Stimulated activated CD8-positive, alpha-beta memory T cell treated with anti-CD3 and anti-CD28 coated beads, Interleukin-15, amount 100 ng/mL, for 4 hours (primary cell): Measurements from ENCODE around the gene CORO2B.

Experiments used
- DNase-seq, 2 donors: peaks; one replicate each; pipeline ENCODE4 v3.0.0-alpha.2; 2020; ENCODE audit warnings: low read depth in 2 of 2

Gene CORO2B

DNA sequence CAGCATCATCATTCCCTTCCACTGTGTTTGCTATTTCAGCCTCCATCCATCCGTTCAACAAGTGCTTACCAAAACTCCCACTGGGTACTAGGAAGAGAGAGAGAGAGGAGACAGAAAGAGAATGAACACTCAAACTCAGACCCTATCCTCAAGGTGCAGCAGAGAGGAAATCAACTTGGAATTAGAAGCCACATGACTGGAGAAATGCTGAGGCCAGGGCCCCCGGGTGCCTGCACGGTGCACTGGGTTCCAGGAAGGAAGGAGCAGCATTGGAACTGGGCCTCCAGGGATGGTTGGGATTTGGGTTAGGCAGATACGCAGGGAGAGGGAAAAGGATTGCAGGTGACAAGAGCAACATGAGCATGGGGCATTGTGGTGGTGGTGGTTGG lies 30.0 kb downstream of the CORO2B start:
- no peak for DNase-seq

DNA sequence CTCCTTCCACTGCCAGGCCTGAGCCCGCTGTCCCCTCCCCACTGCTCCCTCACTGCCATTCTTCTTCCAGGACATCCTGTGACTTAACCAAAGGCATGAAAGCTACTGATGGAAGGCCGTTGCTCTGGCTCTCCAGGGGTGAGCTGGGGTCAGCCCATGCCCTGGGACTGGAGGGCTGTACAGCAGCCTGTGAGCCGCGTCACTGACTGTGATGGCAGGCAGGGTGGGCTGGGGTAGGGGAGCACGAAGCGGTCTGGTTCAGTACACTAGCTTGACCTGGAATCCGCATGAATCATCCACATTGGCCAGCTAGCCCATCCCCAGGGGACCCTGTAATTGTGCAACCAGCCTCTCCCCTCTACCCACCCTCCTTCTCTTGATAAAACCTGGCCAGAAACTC lies 30.8 kb downstream of the CORO2B start:
- no peak for DNase-seq

DNA sequence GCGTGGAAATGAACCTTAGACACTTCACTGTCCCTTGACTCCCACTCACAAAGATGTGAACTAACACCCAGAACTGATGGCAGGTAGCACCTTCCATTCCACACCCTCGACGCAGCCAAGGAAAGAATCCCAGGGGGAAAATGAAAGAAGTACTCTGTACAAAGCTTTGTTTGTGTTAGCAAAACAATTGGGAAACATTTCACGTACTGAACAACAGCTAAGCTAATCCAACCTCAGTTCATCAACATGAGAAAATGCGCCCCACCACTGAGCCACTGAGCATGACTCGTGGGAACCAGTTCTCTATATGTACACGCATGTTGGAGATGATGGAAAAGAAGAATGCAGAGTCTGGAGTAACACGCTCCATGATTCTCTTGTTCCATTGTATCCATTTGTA lies 32.0 kb downstream of the CORO2B start:
- DNase-seq, result no peak

DNA sequence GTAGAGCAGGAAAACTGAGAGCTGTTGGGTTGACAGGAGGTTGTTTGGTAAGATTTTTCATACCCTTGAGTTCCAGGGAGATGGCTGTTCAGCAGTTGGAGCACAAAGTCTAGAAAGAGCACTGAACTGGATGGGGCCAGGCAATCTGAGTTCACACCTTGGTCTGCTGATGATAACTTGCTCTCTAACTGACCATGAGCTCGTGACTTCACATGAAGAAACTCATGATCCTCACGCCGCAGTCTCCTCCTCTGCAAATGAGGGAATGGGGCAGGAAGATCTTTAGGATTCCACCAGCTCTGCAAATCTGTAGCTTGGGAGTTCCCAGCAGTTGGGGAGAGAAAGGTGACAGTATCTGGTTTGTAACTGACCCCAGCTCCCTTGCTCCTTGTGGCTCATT lies 33.7 kb downstream of the CORO2B start:
- DNase-seq, result no peak

DNA sequence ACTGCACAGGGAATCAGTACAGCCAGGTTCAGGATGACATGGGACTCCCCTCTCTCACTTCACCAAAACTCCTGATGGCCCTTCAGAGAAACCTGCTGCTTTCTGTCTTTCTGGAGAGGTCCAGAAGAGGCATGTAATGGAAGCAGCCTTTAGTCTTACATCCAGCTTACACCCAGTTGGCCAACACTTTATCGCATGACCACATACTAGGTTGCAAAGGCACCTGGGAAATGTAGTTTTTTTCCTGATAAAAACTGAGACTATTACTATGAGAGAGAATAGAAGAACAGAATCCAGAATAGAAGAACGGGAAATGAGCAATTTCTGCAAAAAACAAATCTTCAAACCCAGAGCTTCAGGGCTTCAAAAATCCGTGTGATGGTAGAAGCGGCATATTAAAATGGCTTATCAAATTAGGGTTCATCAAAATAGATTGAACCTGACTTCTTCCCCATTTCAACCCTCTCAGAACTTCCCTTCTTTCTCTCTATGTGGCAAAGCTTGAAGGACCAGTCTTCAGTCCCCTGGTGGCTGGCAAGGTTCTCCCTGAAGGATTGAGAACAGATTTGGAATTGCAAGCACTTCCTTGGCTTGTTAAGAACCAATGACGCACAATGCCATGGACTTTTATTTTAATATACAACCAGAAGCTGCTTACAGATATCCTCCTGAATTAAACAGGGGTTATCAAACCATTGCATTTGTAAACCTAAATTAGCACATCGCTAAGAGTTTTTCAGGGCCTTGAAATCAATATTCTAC lies 34.4 kb downstream of the CORO2B start:
- no peak for DNase-seq

DNA sequence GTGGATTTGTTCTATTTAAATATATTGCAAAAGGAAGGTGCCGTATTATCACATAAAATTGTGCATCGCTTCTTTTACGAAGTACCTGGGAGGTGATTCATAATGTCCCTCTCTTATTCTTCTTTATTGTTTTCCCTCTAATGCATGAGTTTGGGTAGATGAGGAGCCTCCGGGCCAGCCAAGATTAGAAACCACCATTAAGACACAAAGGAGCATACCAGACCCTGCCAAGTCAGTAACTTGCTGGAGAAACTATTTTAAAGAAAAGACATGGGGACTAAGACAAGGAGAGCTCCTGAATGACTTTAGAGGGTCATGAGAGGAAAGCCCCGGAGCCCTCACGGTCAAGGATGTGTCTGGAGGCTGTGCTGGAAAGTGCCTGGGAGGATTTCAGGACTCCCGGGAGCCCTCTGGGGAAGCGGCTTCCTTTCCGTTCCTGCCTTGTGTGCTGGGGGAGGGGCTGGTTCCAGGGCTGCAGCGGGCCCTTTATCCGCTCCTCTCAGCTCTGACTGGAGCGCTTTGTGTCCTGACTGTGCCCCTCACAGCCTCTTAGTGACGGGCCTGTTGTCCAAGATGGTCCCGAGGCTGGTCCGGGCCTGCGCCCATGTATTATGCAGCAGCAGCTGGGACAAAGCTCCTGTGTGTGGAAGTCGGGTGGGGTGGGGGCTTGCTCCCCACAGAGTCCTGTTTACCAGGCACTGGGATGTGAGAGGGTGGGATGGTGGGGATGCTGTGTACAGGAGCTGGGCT lies 35.7 kb downstream of the CORO2B start:
- no peak for DNase-seq

DNA sequence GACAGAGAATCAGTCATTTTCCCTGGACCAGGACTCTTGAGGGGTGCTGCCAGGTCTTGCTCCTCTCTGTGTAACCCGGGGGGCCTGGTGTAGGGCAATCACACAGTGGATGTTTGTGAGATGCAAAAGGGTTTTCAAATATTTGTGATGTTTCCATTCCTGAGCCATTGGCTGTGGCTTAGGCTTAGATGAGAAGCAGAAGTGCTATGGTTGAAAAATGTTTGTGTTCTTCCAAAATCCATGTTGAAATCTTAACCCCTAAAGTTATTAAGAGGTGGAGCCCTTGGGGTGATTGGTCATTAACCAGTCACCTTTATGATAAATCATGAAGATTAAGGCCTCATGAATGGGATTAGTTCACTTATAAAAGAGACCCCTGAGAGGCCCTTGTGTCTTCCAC lies 36.5 kb downstream of the CORO2B start:
- no peak for DNase-seq

DNA sequence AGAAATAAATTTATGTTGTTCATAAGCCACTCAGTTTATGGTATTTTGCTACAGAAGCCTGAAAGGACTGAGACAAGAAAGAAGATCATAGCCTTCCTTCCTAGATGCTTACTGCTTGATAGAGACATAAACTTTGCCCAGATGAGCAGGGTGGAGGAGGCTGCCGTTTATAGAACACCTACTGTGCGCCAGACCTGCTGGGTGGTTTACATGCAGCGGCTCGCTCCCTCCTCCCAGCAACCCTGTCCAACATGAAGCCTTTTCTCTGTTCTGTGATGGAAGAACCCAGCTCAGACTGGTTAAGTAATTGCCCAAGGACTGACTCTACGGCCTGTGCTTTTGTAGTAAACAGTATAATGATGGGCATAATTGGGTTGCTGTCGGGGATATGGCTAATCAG lies 37.0 kb downstream of the CORO2B start:
- no peak for DNase-seq

DNA sequence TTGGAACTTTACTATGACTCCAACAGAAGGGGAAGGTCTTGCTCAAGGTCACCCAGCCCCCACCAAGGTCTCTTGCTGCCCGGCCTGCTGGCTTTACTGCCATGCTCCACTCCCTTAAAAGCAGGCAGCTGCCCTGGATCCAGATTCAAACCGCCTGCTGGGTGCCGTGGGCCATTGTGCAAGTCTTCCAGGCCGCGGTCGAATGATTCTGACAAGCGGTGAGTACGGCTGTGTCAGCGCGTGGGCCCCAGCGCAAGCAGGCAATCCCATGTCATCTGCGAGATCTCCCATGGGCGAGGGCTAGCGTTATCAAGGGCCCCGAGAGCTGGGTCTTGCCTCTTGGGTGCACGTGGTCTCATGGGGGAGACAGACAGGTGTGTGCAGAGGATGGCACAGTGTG lies 37.6 kb downstream of the CORO2B start:
- no peak for DNase-seq

DNA sequence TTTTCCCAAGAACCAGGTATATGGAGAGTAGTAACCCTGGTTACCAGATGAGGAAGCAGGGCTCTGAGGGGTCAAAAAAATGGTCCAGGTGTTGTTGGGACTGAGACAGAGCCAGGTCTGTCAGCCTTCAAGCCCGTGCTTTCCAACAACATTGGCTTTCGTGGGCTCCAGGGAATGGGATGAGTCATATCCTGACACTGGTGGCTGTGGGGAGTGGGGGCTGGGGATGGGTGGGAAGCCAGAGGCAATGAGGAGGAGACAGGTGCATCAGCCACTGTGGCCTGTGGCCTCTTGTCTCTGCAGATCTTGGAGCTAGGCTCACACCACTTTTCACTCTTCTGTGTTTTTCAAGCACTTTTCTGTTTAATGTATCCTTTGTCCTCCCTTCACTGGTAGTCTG lies 38.2 kb downstream of the CORO2B start:
- DNase-seq, result no peak

DNA sequence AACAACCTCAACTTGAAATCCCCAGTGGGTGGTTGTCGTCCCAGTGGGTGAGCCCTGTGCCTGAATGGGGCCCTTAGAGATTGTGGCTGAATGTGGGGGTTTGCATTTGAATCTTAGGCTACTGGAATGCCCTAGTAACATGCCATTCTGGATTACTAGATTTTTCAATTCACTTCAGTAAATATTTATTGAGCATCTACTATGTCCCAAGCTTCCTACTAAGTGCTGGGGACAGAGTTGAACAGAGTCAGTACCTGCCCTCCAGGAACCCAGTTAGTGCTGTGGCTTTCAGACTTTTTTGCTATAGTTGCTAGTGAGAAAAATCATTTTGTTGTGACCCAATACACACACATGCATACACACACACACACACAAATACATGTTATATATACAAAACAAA lies 39.0 kb downstream of the CORO2B start:
- no peak for DNase-seq

DNA sequence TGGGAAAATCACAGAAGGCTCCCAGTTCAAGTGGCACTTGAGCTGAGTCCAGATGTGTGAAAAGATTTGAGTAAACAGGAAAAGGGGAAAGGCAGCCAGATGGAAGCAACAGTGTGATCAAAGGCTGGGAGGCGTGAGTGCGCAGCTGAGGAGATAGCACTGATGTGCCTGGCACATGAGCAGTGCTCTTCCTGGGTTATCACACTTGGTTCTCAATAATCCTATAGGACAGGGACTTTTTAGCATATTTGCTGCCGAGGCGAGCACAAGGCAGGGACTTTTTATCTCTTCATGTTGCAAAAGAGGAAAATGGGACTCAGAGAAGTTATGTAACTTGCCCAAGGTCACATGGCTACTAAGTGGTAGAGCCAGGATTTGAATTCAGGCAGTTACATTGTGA lies 39.6 kb downstream of the CORO2B start:
- no peak for DNase-seq

DNA sequence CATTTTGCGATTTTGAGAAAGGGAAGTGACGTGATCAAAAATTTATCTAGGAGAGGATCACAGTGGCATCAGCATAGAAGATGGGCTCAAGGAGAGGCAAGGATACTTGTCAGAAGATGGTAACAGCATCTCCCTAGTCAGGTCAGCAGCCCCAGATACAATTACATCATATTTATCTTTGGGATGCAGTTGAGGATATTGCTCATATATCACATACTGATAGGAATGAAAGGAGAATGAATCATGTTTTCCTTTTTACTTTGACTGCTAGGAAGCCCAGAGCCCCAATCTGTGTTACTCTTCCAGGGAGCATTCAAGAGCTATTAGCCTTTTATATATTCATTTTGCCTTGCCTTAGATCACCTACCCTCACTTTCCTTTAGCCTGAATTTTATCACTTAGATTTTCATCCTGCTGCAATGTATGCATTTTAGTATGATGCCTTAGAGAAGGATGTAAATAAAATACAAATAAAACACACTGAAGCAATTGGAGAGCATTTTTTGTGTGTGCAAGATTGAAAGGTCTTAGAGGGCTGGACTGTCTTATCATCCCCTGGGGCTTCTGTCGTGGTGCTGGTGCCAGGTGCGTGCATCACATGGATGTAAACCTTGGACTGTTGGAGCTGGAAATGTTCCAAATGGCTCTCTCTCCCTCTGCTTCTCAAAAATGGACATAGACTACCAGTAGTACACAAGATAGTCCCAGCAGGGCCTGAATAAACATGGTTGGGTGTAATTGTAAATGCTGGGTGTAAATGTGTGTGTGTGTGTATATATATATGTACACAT lies 40.3 kb downstream of the CORO2B start:
- no peak for DNase-seq

DNA sequence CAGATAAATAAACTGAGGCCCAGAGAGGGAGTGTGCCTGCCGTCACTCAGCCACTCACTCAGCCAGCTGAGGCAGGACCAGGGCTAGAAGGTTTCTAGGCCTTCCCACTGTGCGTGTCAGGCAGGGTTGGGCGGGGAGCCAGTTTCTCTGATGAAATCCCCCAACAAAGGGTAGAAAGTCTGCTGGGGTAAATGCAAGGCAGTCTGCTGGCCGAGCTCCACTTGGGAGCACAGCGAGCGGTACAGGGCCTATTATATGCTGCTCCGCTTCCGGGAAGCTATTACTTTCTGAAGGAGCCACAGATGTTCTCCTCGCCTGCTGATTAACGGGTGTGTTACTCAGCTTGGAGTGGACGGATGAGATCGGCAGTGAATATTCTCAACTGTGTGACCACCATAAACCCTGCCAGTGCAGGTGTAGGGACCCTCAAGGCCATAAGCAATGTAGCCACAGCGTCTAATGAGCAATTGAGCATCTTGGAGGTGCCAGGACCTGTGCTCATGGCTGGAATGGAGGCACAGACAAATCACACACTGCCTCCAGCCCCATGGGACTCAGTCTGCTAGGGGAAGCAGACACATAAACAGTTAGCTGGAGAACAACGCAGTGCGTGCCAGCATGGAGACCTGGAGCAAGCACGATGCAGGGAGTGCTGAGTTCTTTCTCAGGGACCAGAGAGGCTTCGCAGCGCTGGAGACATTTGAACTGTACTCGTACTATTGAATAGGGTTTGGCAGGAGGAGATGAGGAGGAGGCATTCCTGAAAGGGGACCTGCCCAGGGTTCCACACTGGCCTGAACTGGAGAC lies 42.1 kb downstream of the CORO2B start:
- DNase-seq, result no peak

DNA sequence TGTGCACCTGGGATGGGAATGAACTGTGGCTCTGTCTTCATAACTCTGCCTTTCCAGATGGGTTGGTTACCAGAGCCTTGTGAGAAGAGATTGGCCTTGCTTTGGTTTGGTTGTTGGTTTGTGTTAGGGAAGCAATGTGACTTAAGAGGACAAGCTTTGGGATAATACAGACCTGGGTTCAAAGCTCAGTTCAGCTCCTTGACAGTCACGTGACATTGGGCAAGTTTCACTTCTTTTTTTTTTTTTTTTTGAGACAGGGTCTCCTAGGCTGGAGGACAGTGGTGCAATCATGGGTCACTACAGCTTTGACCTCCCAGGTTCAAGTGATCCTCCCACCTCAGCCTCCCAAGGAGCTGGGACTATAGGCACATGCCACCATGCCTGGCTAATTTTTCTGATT lies 42.7 kb downstream of the CORO2B start:
- no peak for DNase-seq

DNA sequence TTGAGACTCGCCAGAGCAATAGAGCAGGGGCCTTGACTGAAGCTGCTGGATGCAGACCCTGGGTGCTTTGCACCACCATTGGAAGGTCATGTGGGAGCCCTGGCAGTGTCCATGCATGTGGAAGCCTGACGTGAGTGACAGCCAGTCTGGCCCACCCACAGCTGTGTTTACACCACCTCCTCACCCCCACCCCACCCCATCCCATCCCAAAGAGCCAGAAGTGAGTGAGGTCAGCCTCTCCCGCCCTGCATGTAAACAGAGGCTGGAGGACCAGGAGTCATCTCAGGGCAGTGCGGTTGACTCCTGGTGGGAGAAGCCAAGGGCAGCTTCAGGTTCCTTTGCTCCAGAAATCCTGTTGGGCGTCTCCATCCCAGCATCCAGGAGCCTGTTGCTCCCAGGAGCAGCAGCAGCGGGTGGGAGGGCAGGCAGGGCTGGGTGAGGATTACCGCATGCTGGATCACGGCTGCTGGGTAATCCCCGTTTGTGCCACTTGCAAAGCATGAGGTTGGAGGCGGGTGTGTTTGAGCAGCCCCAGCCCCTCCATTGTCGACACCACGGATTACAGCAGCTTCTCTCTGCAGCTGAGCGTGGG lies 44.6 kb downstream of the CORO2B start:
- DNase-seq, result no peak

DNA sequence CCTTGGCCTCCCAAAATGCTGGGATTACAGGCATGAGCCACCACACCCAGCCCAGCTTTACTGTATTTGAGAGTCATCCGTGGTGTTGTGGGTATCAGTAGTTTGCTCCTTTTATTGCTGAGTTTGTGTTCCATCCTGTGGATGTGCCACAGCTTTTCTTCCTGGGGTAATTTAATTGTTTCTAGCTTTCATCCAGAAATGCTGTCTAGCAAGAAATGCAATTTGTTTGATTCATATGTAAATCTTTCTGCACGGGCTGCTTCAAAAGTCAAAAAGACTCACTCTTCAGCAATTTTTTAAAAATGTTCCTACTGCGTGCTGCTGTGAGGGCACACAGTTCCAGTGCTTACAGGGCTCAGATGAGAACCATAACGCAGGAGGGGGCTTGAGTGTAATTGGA lies 47.1 kb downstream of the CORO2B start:
- DNase-seq, result no peak

DNA sequence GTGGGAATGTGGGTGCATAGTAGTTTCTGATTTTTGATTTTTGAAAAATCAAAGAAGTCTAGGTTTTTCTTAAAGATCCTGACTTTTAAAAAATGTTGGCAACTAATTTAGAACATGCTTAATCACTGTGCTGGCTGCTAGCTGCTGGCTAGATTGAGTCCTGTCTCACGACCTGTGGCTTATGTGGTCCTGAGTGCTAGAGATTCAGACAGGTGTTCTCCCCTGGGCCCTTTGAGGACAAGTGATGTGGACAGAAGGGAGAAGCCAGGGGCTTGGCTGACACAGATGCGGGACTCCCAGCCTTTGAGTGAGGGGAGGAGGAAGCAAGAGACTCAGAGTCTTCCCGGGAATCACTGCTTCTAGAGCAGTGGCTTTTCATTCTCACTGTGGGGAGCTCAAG lies 47.5 kb downstream of the CORO2B start:
- no peak for DNase-seq

DNA sequence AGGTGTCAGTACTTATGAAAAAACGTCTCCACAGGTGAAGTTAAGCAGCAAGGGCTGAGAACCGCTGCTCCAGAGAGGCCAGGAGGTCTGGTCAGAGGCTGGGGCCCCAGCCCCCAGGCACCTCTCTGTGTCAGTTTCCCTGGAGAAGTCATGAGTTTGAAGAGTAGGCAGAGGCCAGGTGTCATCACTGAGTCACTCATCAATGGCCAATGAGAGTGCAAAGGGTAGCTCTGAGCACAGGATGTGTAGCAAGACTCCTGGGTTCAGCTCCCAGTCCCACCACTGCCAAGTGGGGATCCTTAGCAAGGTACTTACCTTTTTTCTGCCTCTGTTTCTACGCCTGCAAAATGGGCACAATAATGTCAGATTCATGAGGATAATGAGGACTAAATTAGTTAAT lies 47.9 kb downstream of the CORO2B start:
- DNase-seq, result no peak

DNA sequence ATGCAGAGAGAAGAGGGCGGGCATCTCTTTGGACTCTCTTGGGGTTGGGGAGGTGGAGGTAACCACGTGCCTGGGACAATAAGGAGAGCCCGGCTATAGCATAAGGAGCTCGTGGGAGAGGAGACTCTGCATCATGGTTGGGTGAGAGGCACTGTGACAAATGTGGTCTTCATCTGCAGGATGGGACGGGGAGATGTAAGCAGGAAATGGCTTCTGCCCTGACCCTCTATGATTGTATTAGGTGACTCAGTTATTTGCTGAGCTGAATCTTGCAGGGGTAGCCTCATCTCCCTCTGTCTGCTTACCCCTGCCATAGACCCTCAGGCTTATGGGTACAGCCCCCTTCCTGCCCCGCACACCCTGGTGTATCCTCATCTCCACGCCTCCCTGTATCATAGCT lies 48.7 kb downstream of the CORO2B start:
- no peak for DNase-seq

DNA sequence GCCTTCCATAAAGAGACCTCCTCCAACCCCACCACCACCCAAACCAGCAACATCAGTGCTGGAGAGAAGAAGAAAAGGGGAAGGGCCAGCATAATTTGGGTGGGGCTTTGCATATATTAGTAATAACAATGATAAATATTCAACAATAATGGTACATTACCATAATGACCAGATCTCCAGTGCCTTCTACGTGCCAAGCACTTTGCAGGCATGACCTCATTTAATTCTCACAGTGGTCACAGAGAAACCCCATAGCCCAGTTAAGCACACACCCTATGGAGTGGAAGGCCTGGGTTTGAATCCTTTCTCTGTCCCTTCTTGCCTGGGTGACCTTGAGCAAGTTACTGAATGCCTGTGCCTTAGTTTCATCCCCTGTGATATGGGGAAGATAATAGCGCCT lies 49.2 kb downstream of the CORO2B start:
- DNase-seq, result no peak
